RPMI7951 (cell line): ENCODE measurements around the gene SLC35F6. TPM values are rescaled to one million over a fixed set of nuclear protein-coding genes. Genes with fewer than 3 reads are reported as not detected.

Experiments
- DNase-seq: peaks from one replicate; pipeline ENCODE4 v3.0.0-alpha.2; 2012; ENCODE audit warnings: low read depth
- total RNA-seq: library from RNA; depleted of rRNA; stranded (reverse); fragments of >200 nt; shearing (Covaris generic); gene quantifications from 2 replicates; pipeline ENCODE4 v1.2.3, GENCODE V29; 2014; rRNA removed

The SLC35F6 gene
- total RNA-seq, 1 experiment from 2014 or later, result 28.5 TPM

- no peak for DNase-seq
These were observed 58.8 kb downstream of the SLC35F6 start for GRCh38 chr2:26822877-26823276.

Other genes starting within 250 kb of the SLC35F6 start
- not detected in 2 replicates for gene CIB4, start 122.9 kb upstream of the SLC35F6 start, total RNA-seq
- 1.1 and 2.3 TPM in 2 replicates for gene KCNK3, start 71.6 kb upstream of the SLC35F6 start, total RNA-seq
- 67.8 and 82.6 TPM in 2 replicates for gene CENPA, start 21.8 kb downstream of the SLC35F6 start, total RNA-seq
- not detected in 2 replicates for gene DPYSL5, start 83.8 kb downstream of the SLC35F6 start, total RNA-seq
- gene MAPRE3, start 206.4 kb downstream of the SLC35F6 start, total RNA-seq, result 1.6 and 2.2 TPM in 2 replicates